Upper lobe of left lung (tissue), 6 donors: ENCODE results near the gene SVIL. TPM values are rescaled to one million over a fixed set of nuclear protein-coding genes. Genes with fewer than 3 reads are reported as not detected.
"Not testable (repeated sequence)": the region's sequence is repeated elsewhere in the genome, so short reads cannot be mapped to it uniquely, and the experiment has no call there.

Experiments
- ATAC-seq, 2 donors: fragments of 200-7000 bp; cut with Tn5 transposase; one replicate each; pipeline ENCODE4 v1.9.1; 2022; ENCODE audit warnings: mild to moderate bottlenecking in 2 of 2, moderate library complexity in 2 of 2; ENCODE audit not compliant: low FRiP score in 2 of 2
- DNase-seq, 2 donors: peaks; one replicate each; pipeline ENCODE4 v3.0.0-alpha.2; 2019 to 2020
- H3K27ac ChIP-seq, 4 donors: fragments of 200-600 bp; sonication (generic); one replicate each; pipeline ENCODE4 v1.5.1; 2016 to 2019
- H3K27me3 ChIP-seq, 4 donors: fragments of 200-600 bp; sonication (generic); one replicate each; pipeline ENCODE4 v1.5.1; 2017 to 2019
- H3K36me3 ChIP-seq, 4 donors: fragments of 200-600 bp; sonication (generic); one replicate each; pipeline ENCODE4 v1.5.1; 2016 to 2019
- H3K4me1 ChIP-seq, 4 donors: fragments of 200-600 bp; sonication (generic); one replicate each; pipeline ENCODE4 v1.5.1; 2018 to 2019
- H3K4me3 ChIP-seq, 4 donors: fragments of 200-600 bp; sonication (generic); one replicate each; pipeline ENCODE4 v1.5.1; 2017 to 2019; ENCODE audit warnings: mild to moderate bottlenecking in 2 of 4, moderate library complexity in 1 of 4
- H3K9me3 ChIP-seq, 4 donors: fragments of 200-600 bp; sonication (generic); one replicate each; pipeline ENCODE4 v1.5.1; 2018 to 2019
- EP300 ChIP-seq, 4 donors: sonication (generic); formaldehyde crosslinking; IDR thresholded peaks; one replicate each; pipeline ENCODE4 v1.5.1; 2017; ENCODE audit warnings: antibody characterized with exemption in 4 of 4, control low read depth in 2 of 4
- POLR2A ChIP-seq, 4 donors: fragments of 450-650 bp; IDR thresholded peaks; one replicate each; pipeline ENCODE4 v1.5.1; 2016 to 2017; ENCODE audit warnings: antibody characterized with exemption in 4 of 4, mild to moderate bottlenecking in 2 of 4
- POLR2AphosphoS5 ChIP-seq, 2 donors: sonication (generic); formaldehyde crosslinking; IDR thresholded peaks; one replicate each; pipeline ENCODE4 v1.5.1; 2017; ENCODE audit warnings: antibody characterized with exemption in 2 of 2
- WGBS, 2 donors: methylation state at CpG; one replicate each; pipeline ENCODE4 v1.1.5; 2017 to 2018; 5-methylcytosine and 5-hydroxymethylcytosine counted together
- total RNA-seq, 6 donors: library from RNA; depleted of rRNA in 4 of 6; stranded (reverse); fragments of >200 nt in 4 of 6; gene quantifications; one replicate each; pipeline versions ENCODE4 v1.1.0 to v1.2.1, GENCODE V29; 2016 to 2021
- TF ChIP-seq, protein P1 (sequence below), 6 experiments: fragments of 450-650 bp in 4 of 6; fragments of 200-600 bp in 2 of 6; sonication (generic) in 2 of 6; IDR thresholded peaks; one replicate each; pipeline ENCODE4 v1.5.1; 2016 to 2019; ENCODE audit warnings: antibody characterized with exemption in 6 of 6
- donor health status: DM: no; HTN: no; CAD: no; lungs with moderate emphysema.
- donor health status: DM: no; HTN: yes; CAD: no; lungs with severe emphysema.

The SVIL gene
- total RNA-seq, 6 donors from 2014 or later = 65.5 to 137 (median 105) TPM

DNA sequence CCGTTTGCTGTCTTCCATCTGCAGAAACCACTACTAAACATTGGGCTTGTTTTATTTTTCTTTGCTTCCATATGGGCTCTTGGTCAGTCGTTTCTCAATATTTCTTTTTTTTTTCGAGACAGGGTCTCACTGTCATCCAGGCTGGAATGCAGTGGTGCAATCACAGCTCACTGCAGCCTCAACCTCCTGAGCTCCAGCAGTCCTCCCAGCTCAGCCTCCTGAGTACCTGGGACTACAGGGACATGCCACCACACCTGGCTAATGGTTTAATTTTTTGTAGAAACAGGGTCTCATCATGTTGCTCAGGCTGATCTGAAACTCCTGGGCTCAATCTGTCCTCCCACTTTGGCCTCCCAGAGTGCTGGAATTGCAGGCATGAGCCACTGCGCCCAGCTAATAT is 182.8 kb downstream of the SVIL start:
- Histone ChIP-seq H3K4me3 (no peak overlapping the region), H3K36me3 (peaks cover 0 to 18% (median 2%) of the 10 kb centered on the region in 4 donors), H3K9me3 (no peaks in the 10 kb centered on the region), H3K27ac (no peak overlapping the region), H3K4me1 (peaks cover 0 to 12% (median 0%) of the 10 kb centered on the region in 4 donors), H3K27me3 (no peaks in the 10 kb centered on the region)
- no peak for DNase-seq
- 64 to 78% methylated on average over 4 of the region's 4 CpGs for WGBS, 2 donors
- TF ChIP-seq, protein P1, sequence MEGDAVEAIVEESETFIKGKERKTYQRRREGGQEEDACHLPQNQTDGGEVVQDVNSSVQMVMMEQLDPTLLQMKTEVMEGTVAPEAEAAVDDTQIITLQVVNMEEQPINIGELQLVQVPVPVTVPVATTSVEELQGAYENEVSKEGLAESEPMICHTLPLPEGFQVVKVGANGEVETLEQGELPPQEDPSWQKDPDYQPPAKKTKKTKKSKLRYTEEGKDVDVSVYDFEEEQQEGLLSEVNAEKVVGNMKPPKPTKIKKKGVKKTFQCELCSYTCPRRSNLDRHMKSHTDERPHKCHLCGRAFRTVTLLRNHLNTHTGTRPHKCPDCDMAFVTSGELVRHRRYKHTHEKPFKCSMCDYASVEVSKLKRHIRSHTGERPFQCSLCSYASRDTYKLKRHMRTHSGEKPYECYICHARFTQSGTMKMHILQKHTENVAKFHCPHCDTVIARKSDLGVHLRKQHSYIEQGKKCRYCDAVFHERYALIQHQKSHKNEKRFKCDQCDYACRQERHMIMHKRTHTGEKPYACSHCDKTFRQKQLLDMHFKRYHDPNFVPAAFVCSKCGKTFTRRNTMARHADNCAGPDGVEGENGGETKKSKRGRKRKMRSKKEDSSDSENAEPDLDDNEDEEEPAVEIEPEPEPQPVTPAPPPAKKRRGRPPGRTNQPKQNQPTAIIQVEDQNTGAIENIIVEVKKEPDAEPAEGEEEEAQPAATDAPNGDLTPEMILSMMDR (IDR thresholded peaks at IDR 0.05) = no peak
- TF ChIP-seq POLR2AphosphoS5 (IDR thresholded peaks at IDR 0.05) = no peak
- no peak for TF ChIP-seq POLR2A (IDR thresholded peaks at IDR 0.05)
- TF ChIP-seq EP300 (IDR thresholded peaks at IDR 0.05) = no peak
- ATAC-seq = no peak

DNA sequence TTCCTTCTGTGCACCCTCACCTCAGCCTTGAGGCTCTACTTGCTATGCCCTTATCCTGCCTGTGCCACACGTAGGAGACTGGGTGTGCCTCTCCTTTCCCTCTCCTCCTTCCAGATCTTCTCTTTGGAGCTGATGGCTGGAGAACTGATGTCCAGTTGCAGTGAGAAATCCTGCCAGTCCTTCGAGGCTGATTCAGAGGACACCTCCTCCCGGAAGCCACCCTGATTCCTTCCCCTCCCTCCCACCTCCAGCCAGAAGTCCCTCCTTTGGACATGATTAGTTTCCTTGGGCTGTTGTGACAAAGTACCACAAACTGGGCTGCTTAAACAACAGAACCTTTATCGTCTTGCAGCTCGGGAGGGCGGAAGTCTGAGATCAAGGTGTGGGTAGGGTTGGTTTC is 184.4 kb downstream of the SVIL start:
- H3K36me3 ChIP-seq = peaks cover 0 to 11% (median 2%) of the 10 kb centered on the region in 4 donors
- DNase-seq (no peak), ATAC-seq (no peak)
- TF ChIP-seq POLR2A (IDR thresholded peaks at IDR 0.05) (no peak), POLR2AphosphoS5 (IDR thresholded peaks at IDR 0.05) (no peak), EP300 (IDR thresholded peaks at IDR 0.05) (no peak)
- TF ChIP-seq, protein P1 (IDR thresholded peaks at IDR 0.05) = no peak
- no peak overlapping the region for H3K27ac ChIP-seq
- no peaks in the 10 kb centered on the region for H3K27me3 ChIP-seq
- H3K4me3 ChIP-seq = no peak overlapping the region
- 96% methylated on average over 6 of the region's 6 CpGs for WGBS, 2 donors
- H3K9me3 ChIP-seq = no peaks in the 10 kb centered on the region
- H3K4me1 ChIP-seq = peaks cover 0 to 12% (median 0%) of the 10 kb centered on the region in 4 donors

DNA sequence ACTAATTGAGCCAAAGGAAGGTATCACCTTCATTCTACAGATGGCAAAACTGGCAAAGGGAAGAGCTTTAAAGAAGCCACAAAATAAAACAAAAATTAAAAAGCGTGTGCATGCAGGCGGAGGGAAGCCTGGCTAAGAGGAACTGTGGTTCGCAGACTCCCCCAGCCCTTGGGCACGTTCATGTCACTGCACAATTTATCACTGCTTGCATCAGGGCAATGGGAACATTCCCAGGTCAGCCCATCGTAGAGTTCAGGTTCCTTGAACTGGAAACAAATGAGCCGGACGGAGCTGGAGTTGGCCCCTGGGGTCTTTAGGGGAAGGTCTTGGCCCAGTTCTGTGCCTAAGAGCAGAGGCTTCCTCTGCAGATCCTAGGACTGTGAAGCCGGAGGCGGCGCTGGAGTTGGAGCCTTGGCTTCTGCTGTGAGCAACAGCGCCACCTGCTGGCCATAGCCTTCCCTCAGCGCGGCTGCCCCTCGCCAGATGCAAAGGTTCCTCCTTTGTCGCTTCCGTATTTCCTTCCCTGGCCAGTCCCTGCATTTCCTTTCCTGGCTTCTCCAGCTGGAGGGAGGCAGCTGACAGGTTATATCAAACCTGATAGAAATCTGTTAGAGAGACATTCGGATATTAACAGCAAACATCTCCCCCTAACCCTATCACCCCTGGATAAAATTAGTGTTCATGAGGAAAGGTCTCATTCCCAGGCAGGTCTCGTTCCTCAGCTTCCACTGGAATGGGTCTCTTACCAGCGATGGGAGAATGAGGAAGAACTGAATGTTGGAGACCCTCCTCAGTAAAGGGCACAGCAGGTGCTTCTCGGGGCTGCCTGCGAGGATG is 185.8 kb downstream of the SVIL start:
- not testable (repeated sequence) for H3K36me3 ChIP-seq, H3K27ac ChIP-seq, H3K9me3 ChIP-seq, H3K27me3 ChIP-seq, H3K4me3 ChIP-seq
- WGBS, 2 donors = 41 to 45% methylated on average over 14 to 17 of the region's 21 CpGs
- ATAC-seq (peak; percentile 89 to 95), DNase-seq (peak; percentile 89 to 94)
- H3K4me1 ChIP-seq = peaks cover 0 to 12% (median 0%) of the 10 kb centered on the region in 4 donors
- TF ChIP-seq, protein P1 (IDR thresholded peaks at IDR 0.05) = peak; percentile 75 to 92 (median 80)

DNA sequence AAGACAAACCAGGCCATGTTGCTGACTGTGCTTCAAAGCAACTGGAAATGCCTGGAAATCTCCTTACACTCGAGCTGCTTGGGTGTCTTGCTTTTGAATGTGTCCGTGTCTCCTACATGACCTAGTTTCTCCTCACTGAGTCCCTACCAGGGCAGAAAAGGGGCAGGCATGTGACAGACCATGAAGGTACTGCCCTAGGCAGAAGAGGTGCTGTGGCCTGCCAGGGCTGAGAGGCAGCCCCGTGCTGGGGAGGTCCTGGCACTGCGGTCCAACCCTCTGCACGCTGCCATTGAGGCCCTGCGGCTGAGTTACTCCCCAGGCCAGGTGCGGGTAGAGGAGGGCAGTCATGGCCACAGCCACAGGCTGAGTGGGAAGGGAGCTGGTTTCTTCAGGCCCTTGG is 186.6 kb downstream of the SVIL start:
- Histone ChIP-seq H3K4me3 (no peak overlapping the region), H3K36me3 (no peaks in the 10 kb centered on the region), H3K27me3 (no peaks in the 10 kb centered on the region), H3K4me1 (peaks cover 0 to 12% (median 0%) of the 10 kb centered on the region in 4 donors), H3K9me3 (no peaks in the 10 kb centered on the region), H3K27ac (no peak overlapping the region)
- WGBS, 2 donors = 92 to 97% methylated on average over 2 to 7 of the region's 7 CpGs
- TF ChIP-seq POLR2A (IDR thresholded peaks at IDR 0.05) (no peak), EP300 (IDR thresholded peaks at IDR 0.05) (no peak), POLR2AphosphoS5 (IDR thresholded peaks at IDR 0.05) (no peak)
- TF ChIP-seq, protein P1 (IDR thresholded peaks at IDR 0.05) = no peak
- DNase-seq (peak in 1 of 2 donors; percentile 35), ATAC-seq (no peak)

DNA sequence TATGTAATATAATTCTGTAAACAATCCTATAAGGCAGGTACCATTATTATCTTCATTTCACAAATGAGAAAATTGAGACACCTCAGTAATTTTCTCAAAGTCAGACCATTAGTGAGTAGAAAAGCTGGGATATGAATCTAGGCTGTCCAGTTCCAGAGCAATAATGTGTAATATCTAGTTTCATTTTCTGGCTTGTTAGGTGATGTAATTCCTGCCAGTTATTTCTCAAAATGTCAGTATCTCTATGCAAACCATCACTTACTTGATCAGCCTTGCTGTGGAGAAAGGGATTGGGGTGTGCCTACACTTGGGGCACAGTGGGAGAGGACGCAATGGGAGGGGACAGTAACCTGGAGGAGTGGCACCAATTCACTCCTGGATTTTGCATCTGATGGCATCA is 188.4 kb downstream of the SVIL start:
- no peak overlapping the region for H3K4me3 ChIP-seq
- H3K9me3 ChIP-seq = no peaks in the 10 kb centered on the region
- H3K36me3 ChIP-seq = no peaks in the 10 kb centered on the region
- no peaks in the 10 kb centered on the region for H3K27me3 ChIP-seq
- TF ChIP-seq EP300 (IDR thresholded peaks at IDR 0.05) = no peak
- H3K27ac ChIP-seq = no peak overlapping the region
- peaks cover 0 to 12% (median 0%) of the 10 kb centered on the region in 4 donors for H3K4me1 ChIP-seq
- no peak for ATAC-seq
- WGBS, 2 donors = 81 to 89% methylated on average over 1 of the region's 1 CpG
- no peak for DNase-seq
